Stimulated activated CD4-positive, alpha-beta T cell treated with anti-CD3 and anti-CD28 coated beads, TNF-alpha, amount 100 ng/mL, for 1 hour (primary cell): Measurements from ENCODE around the gene CEP43.

Source experiments
- DNase-seq, 3 donors: peaks; one replicate each; pipeline ENCODE4 v3.0.0-alpha.2; 2020; ENCODE audit warnings: low read depth in 3 of 3, low spot score in 1 of 3

Gene CEP43

GRCh38 chr6:166999145-166999883 lies at the start of gene CEP43:
CEP43 (plus strand) TSS chr6:166999397; CDS start chr6:166999413, 16 bp downstream.
- DNase-seq, result peak; percentile 73 to 83 (median 80)

GRCh38 chr6:166949528-166950442 lies 49.4 kb upstream of the CEP43 start:
- no peak for DNase-seq

- DNase-seq, result no peak
Measured at GRCh38 chr6:166950443-166950821, 48.8 kb upstream of the CEP43 start.

GRCh38 chr6:166950892-166951669 lies 48.1 kb upstream of the CEP43 start:
- DNase-seq, result peak in 2 of 3 donors; percentile 27 to 52

GRCh38 chr6:166951670-166952060 lies 47.5 kb upstream of the CEP43 start:
- no peak for DNase-seq

GRCh38 chr6:166952121-166952520 lies 47.1 kb upstream of the CEP43 start:
- no peak for DNase-seq

- no peak for DNase-seq
Measured at GRCh38 chr6:166952567-166953486, 46.4 kb upstream of the CEP43 start.

- DNase-seq, result no peak
Measured at GRCh38 chr6:166954118-166954713, 45.0 kb upstream of the CEP43 start.

- DNase-seq, result no peak
Measured at GRCh38 chr6:166955121-166955864, 43.9 kb upstream of the CEP43 start.

GRCh38 chr6:166955865-166956443 lies 43.2 kb upstream of the CEP43 start:
- DNase-seq, result no peak

GRCh38 chr6:166956444-166957086 lies 42.6 kb upstream of the CEP43 start, which contains the start of gene RNASET2:
RNASET2 (minus strand) TSS chr6:166956550; CDS start chr6:166956182, 368 bp downstream.
- peak; percentile 93 to 100 (median 95) for DNase-seq

GRCh38 chr6:166957087-166957804 lies 42.0 kb upstream of the CEP43 start:
- peak in 1 of 3 donors; percentile 24 for DNase-seq

GRCh38 chr6:166957805-166958076 lies 41.5 kb upstream of the CEP43 start:
- DNase-seq, result no peak

GRCh38 chr6:166958926-166959861 lies 40.0 kb upstream of the CEP43 start:
- DNase-seq, result no peak

- no peak for DNase-seq
Measured at GRCh38 chr6:166959911-166960608, 39.1 kb upstream of the CEP43 start.

GRCh38 chr6:166960609-166960978 lies 38.6 kb upstream of the CEP43 start:
- DNase-seq, result no peak
